Measurements from ENCODE around the gene LOXHD1.

LOXHD1 gene

GRCh38 chr18:46470714-46471113, 186.3 kb downstream of the LOXHD1 start:
- DNase-seq, result no peak

GRCh38 chr18:46469186-46469915, 187.7 kb downstream of the LOXHD1 start:
- no peak for DNase-seq

DNA sequence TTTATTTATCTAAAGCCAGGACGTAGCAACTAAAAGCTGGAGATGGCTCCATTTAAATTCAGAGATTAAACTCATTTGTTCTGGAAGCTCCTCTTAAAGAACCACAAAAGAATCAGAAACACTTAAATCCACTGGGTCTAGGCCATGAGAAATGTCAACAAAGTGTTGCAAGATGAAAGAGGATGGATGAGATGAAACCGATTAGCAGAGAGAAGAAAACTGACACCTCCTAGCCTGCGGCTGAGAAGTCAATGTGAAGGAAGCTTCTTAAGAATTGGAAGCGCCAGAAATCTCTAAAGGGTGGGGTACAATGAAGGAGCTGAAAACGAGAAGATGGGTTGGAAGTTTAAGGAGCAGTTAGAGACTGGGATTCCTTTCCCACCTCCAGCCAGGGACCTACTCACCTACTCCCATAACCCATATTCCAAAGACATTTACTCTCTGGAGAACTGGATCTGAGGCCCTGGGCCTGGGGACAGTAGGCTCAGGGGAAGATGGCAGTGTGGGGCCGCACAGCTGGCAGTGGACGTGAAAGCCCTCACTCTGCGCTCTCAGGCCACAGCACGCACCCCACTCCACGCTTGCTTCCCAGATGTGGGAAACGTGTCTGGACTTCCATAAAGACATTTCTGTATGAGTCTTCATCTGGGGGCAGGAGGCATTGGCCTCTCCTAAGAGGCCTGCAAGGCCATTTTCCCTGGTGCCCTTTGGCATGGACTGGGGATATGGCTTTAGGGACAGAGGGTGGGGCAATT, 188.4 kb downstream of the LOXHD1 start:
- no peak for DNase-seq

DNA sequence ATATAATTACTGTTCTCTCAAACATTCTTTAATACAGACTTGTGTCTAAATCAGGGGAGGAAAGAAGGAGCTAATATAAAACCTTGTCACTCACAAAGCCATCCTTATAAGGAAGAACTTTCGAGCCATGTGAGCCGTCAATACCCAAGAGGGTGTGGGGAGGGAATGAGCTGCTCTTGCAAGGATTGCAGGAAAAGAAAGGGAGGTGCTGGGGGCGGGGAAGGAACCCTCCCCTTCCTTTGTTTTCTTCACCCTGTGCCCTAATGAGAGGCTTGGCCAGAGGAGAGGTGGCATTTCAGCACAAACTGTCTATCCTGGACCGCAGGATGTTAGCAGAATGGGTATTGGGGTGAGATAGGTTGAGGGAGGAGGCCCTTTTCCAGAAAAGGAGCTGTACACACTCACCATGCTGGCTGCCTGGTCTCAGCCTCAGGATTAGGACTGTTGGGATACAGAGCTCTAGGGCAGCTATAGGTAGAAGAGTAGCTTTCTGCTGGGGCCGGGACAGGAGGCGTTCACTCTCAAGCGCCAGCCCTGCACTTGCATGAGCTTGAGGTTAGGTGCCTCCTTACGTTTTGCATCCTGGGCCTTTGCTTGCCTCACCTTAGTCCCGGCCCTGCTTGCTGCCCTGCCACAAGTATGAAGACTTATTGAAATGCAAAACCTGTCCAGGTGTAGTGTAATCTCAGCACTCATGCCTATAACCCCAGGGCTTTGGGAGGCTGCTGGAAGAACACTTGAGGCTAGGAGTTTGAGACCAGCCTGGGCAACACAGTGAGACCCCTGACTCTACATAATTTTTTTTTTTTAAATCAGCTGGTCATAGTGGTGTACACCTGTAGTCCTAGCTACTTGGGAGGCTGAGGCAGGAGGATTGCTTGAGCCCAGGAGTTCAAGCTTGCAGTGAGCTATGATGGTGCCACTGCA, 190.5 kb downstream of the LOXHD1 start:
- no peak for DNase-seq

GRCh38 chr18:46464926-46465655, 191.9 kb downstream of the LOXHD1 start:
- no peak for DNase-seq

GRCh38 chr18:46462523-46462922, 194.5 kb downstream of the LOXHD1 start:
- DNase-seq, result no peak

DNA sequence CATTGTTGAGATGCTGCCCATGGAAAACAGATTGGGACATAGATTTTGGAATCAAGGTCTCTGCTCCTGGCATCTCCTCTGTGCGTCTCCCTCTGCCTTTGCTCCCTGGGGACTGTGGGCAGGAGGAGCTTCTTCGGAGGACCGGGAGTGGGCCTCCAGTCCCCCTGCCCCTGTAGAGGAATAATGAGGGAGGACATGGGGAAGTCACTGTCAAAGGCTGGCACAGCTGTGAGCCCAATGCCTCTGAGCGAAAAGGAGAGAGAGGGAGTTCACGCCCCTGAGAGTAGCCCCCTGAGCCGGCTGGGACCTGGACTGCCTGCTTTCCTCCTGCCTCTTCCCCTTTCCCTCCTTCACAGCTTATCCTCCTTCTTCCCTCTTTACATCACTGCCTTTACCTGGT, 195.0 kb downstream of the LOXHD1 start:
- no peak for DNase-seq

- no peak for DNase-seq
Observed at GRCh38 chr18:46460754-46461153, 196.3 kb downstream of the LOXHD1 start.

- no peak for DNase-seq
Observed at GRCh38 chr18:46459789-46460455, 197.1 kb downstream of the LOXHD1 start.

GRCh38 chr18:46458472-46458871, 198.5 kb downstream of the LOXHD1 start:
- no peak for DNase-seq

GRCh38 chr18:46456691-46457090, 200.3 kb downstream of the LOXHD1 start:
- DNase-seq, result no peak

DNA sequence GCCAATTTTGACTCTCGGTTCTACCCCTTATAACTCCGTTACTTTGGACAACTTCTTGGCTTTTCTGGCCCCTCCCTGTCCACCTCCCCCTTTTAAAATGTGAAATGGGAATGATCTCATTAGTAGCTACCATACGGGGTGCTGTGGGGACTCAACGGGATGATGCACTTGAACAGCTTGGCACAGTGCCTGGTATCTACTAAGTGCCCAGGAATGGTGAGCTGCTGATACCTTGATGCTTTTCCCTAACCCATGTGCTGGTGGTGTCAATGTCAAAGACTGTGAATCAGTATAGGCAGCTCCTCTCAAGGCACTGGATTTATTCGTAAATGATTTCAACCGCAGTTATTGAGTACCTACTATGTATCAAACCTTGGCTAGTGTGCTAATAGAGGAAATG, 204.2 kb downstream of the LOXHD1 start:
- DNase-seq, result no peak

DNA sequence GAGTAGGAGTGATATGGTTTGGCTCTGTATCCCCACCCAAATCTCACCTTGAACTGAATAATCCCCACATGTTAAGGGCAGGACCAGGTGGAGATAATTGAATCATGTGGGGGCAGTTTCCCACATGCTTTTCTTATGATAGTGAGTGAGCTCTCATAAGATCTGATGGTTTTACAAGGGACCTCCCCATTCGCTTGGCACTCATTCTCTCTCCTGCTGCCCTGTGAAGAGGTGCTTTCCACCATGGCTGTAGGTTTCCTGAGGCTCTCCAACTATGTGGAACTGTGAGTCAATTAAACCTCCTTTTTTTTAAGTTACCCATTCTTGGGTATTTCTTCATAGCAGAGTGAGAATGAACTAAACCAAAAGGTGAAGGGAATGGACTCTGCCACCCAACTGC, 207.5 kb downstream of the LOXHD1 start:
- no peak for DNase-seq

- no peak for DNase-seq
Observed at GRCh38 chr18:46449033-46449432, 208.0 kb downstream of the LOXHD1 start.

GRCh38 chr18:46448347-46448746, 208.7 kb downstream of the LOXHD1 start:
- no peak for DNase-seq

- DNase-seq, result no peak
Observed at GRCh38 chr18:46447792-46448191, 209.2 kb downstream of the LOXHD1 start.

DNA sequence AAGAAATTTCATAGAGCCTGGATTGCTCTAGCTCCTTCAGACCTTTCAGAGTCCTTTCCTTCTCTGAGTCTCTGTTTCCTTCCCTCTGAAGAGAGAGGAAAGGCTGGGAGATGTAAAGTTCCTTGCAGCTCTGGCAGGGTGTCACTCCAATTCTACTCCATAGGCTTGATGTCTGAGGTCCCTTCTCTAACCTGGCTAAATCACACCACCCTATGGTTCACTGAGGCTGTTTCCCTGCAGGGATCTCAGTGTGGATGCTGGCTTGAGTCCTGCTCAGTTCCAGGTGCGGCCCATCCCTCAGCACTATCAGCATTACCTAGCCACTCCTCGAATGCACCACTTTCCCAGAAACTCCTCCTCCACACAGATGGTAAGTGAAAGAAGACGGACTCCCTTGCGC, 209.7 kb downstream of the LOXHD1 start:
- no peak for DNase-seq

- DNase-seq, result no peak
Observed at GRCh38 chr18:46445522-46446313, 211.3 kb downstream of the LOXHD1 start.

GRCh38 chr18:46439037-46439436, 218.0 kb downstream of the LOXHD1 start:
- no peak for DNase-seq

DNA sequence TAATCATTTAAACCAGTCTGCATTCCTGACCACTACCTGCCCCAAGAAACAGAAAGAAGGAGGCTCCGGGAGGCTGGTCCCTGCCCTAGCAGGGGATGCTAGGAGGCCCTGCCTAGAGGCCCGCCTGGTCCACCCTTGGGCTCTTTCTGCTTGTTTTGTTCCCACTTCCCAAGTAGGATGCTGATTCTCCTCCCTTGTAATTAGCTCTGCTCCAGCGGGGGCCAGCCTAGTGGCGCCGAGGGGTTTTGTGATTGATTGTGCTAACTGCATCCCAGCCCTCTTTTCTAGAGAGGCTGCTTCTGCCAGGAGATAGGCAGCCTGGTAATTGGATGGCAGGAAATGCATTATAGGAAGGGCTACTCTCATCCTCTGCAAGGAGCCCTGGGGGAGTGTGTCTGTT, 220.0 kb downstream of the LOXHD1 start:
- DNase-seq, result no peak

DNA sequence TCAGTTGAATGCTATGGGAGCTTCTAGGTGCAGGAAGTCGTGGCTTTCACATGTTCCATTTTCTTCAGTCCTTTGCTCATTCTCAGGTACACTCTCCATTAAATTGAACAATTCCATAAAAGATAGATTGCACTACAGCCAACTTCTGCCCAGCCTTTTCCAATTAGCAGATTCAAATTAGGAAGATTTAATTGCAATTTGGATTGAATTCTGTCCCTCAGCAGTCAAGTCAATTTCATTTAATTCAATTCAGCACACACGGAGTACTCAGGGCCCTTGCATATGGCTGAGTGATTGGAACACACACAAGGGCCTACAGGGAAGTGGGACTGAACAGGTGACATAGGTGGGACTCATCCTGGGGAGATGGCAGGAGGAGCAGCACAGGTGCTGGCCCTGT, 220.4 kb downstream of the LOXHD1 start:
- DNase-seq, result no peak

Data from kidney glomerular epithelial cell (primary cell).